ENCODE results near the gene IDH1. TPM values are rescaled to one million over a fixed set of nuclear protein-coding genes. Genes with fewer than 3 reads are reported as not detected.
"Not testable (repeated sequence)": the region's sequence is repeated elsewhere in the genome, so short reads cannot be mapped to it uniquely, and the experiment has no call there.

Gene IDH1
- total RNA-seq, 2 donors from 2014 or later, result 305 to 431 TPM

DNA sequence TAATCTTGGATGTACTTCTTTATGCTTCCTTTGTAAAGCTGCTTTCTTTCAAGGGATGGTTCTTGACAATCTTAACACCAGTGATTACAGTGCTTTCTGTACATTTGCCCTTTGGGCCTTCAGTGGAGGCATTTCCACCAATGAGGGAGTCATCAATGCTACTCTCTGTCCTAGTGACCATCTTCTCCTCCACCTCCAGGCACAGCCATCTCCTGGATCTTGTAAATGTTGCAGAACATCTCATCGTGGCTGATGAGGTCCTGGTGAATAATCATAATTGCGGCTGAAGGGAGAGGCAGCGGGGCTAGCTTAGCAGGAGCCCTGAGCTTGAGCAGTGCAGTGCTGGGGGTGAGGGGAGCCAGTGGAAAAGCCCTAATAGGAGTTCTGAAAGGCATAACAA, 32.5 kb downstream of the IDH1 start:
- Mint-ChIP-seq H3K27ac (no peak overlapping the region), H3K4me3 (no peak overlapping the region), H3K27me3 (ENCODE audit: insufficient read depth) (no peaks in the 10 kb centered on the region), H3K9me3 (peaks cover 17% of the 10 kb centered on the region), H3K4me1 (no peaks in the 10 kb centered on the region), H3K36me3 (ENCODE audit: low read depth) (peaks cover 16% of the 10 kb centered on the region)
- peaks cover 42% of the 10 kb centered on the region for H3K9me3 ChIP-seq (ENCODE audit: control insufficient read depth, low read length)
- DNase-seq, result no peak
- H3K4me1 ChIP-seq (ENCODE audit: control insufficient read depth, insufficient read depth, low read length), result no peaks in the 10 kb centered on the region
- no peaks in the 10 kb centered on the region for H3K27me3 ChIP-seq (ENCODE audit: control insufficient read depth, insufficient read depth, low read length, poor library complexity, severe bottlenecking)
- 93 to 94% methylated on average over 3 of the region's 3 CpGs for WGBS, 2 experiments (ENCODE audit: insufficient coverage in 1 of 2, insufficient read length in 1 of 2)
- no peak overlapping the region for H3K9ac ChIP-seq (ENCODE audit: extremely low read depth, low read length, poor library complexity, severe bottlenecking)
- H3K36me3 ChIP-seq (ENCODE audit: control insufficient read depth, insufficient read depth, low read length), result no peaks in the 10 kb centered on the region
- TF ChIP-seq, protein P1, sequence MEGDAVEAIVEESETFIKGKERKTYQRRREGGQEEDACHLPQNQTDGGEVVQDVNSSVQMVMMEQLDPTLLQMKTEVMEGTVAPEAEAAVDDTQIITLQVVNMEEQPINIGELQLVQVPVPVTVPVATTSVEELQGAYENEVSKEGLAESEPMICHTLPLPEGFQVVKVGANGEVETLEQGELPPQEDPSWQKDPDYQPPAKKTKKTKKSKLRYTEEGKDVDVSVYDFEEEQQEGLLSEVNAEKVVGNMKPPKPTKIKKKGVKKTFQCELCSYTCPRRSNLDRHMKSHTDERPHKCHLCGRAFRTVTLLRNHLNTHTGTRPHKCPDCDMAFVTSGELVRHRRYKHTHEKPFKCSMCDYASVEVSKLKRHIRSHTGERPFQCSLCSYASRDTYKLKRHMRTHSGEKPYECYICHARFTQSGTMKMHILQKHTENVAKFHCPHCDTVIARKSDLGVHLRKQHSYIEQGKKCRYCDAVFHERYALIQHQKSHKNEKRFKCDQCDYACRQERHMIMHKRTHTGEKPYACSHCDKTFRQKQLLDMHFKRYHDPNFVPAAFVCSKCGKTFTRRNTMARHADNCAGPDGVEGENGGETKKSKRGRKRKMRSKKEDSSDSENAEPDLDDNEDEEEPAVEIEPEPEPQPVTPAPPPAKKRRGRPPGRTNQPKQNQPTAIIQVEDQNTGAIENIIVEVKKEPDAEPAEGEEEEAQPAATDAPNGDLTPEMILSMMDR (conservative IDR thresholded peaks at IDR 0.05), result no peak
- no peak overlapping the region for H3K27ac ChIP-seq (ENCODE audit: low read depth, low read length)
- peak overlapping the region; percentile 33 for H3K4me3 ChIP-seq (ENCODE audit: low read length)

- not testable (repeated sequence) for H3K27me3 ChIP-seq (ENCODE audit: control insufficient read depth, insufficient read depth, low read length, poor library complexity, severe bottlenecking); DNase-seq; H3K27ac ChIP-seq (ENCODE audit: low read depth, low read length); H3K27me3 Mint-ChIP-seq (ENCODE audit: insufficient read depth); H3K4me3 Mint-ChIP-seq; H3K27ac Mint-ChIP-seq; H3K36me3 ChIP-seq (ENCODE audit: control insufficient read depth, insufficient read depth, low read length); H3K4me1 ChIP-seq (ENCODE audit: control insufficient read depth, insufficient read depth, low read length); H3K9ac ChIP-seq (ENCODE audit: extremely low read depth, low read length, poor library complexity, severe bottlenecking); H3K4me1 Mint-ChIP-seq
- Histone ChIP-seq H3K9me3 (ENCODE audit: control insufficient read depth, low read length) (peaks cover 37% of the 10 kb centered on the region), H3K4me3 (ENCODE audit: low read length) (peak overlapping the region; percentile 33)
- 85 to 97% methylated on average over 2 to 3 of the region's 3 CpGs for WGBS, 2 experiments (ENCODE audit: insufficient coverage in 1 of 2, insufficient read length in 1 of 2)
- H3K9me3 Mint-ChIP-seq, result peaks cover 12% of the 10 kb centered on the region
- peaks cover 16% of the 10 kb centered on the region for H3K36me3 Mint-ChIP-seq (ENCODE audit: low read depth)
Observed at GRCh38 chr2:208221873-208222272, 33.0 kb downstream of the IDH1 start.

- Histone ChIP-seq H3K27ac (ENCODE audit: low read depth, low read length) (no peak overlapping the region), H3K36me3 (ENCODE audit: control insufficient read depth, insufficient read depth, low read length) (no peaks in the 10 kb centered on the region), H3K9ac (ENCODE audit: extremely low read depth, low read length, poor library complexity, severe bottlenecking) (no peak overlapping the region), H3K27me3 (ENCODE audit: control insufficient read depth, insufficient read depth, low read length, poor library complexity, severe bottlenecking) (no peaks in the 10 kb centered on the region), H3K9me3 (ENCODE audit: control insufficient read depth, low read length) (no peaks in the 10 kb centered on the region), H3K4me3 (ENCODE audit: low read length) (no peak overlapping the region), H3K4me1 (ENCODE audit: control insufficient read depth, insufficient read depth, low read length) (peaks cover 3% of the 10 kb centered on the region)
- Mint-ChIP-seq H3K27ac (no peak overlapping the region), H3K27me3 (ENCODE audit: insufficient read depth) (no peaks in the 10 kb centered on the region), H3K36me3 (ENCODE audit: low read depth) (no peaks in the 10 kb centered on the region), H3K4me1 (peaks cover 25% of the 10 kb centered on the region), H3K4me3 (no peak overlapping the region), H3K9me3 (no peaks in the 10 kb centered on the region)
- no peak for DNase-seq
- 93 to 94% methylated on average over 6 to 9 of the region's 9 CpGs for WGBS, 2 experiments (ENCODE audit: insufficient coverage in 1 of 2, insufficient read length in 1 of 2)
- TF ChIP-seq, protein P1 (conservative IDR thresholded peaks at IDR 0.05), result no peak
Observed at GRCh38 chr2:208210688-208211451, 44.0 kb downstream of the IDH1 start.
